Activated CD8-positive, alpha-beta T cell treated with anti-CD3 and anti-CD28 coated beads for 36 hours (primary cell): ENCODE data around the gene SELENOI. TPM values are rescaled to one million over a fixed set of nuclear protein-coding genes. Genes with fewer than 3 reads are reported as not detected.

ENCODE experiments used
- ATAC-seq: fragments of 200-7000 bp; cut with Tn5 transposase; one replicate; pipeline ENCODE4 v1.10.0; 2021; ENCODE audit warnings: mild to moderate bottlenecking, moderate library complexity
- CTCF ChIA-PET: fragments of 350-600 bp; sonication (Branson Sonifier 250); formaldehyde crosslinking; loops from one replicate; lab custom pipeline; 2021; ENCODE audit warnings: antibody characterized with exemption; lab: Charles Lee
- POLR2A ChIA-PET: fragments of 350-600 bp; sonication (Branson Sonifier 250); formaldehyde crosslinking; loops from one replicate; lab custom pipeline; 2021; ENCODE audit warnings: antibody characterized with exemption; lab: Charles Lee
- DNase-seq: peaks from one replicate; pipeline ENCODE4 v3.0.0-alpha.2; 2020
- H3K27ac Mint-ChIP-seq: one replicate; pipeline ENCODE4 v1.8.0; 2021; ENCODE audit warnings: mild to moderate bottlenecking, mixed read lengths
- H3K27me3 Mint-ChIP-seq: one replicate; pipeline ENCODE4 v1.8.0; 2021; ENCODE audit warnings: mixed read lengths
- H3K36me3 Mint-ChIP-seq: one replicate; pipeline ENCODE4 v1.8.0; 2021; ENCODE audit warnings: low read depth, mixed read lengths
- H3K4me1 Mint-ChIP-seq: one replicate; pipeline ENCODE4 v1.8.0; 2021; ENCODE audit warnings: low read depth, mixed read lengths
- H3K4me3 Mint-ChIP-seq: one replicate; pipeline ENCODE4 v1.8.0; 2021; ENCODE audit warnings: mild to moderate bottlenecking, moderate library complexity, mixed read lengths
- H3K9me3 Mint-ChIP-seq: one replicate; pipeline ENCODE4 v1.8.0; 2021; ENCODE audit warnings: mixed read lengths
- CTCF ChIP-seq: fragments of 200-600 bp; IDR thresholded peaks from one replicate; pipeline ENCODE4 v1.8.0; 2022; ENCODE audit warnings: antibody characterized with exemption, mild to moderate bottlenecking
- intact Hi-C: fragments of 100-400 bp; cut with micrococcal nuclease; formaldehyde crosslinking; loops from one replicate; pipeline ENCODE4 v1.10.0; 2022
- total RNA-seq, 2 experiments: library from RNA; stranded (reverse); gene quantifications; one replicate each; pipeline ENCODE4 v1.2.3, GENCODE V29; 2021

The SELENOI gene
- total RNA-seq, 2 experiments from 2014 or later = 38.9 to 39.1 TPM

GRCh38 chr2:26376799-26377198 lies 30.9 kb downstream of the SELENOI start:
- no peak for DNase-seq
- no peaks in the 10 kb centered on the region for H3K27me3 Mint-ChIP-seq
- peak overlapping the region; percentile 57 for H3K27ac Mint-ChIP-seq
- peaks cover 10% of the 10 kb centered on the region for H3K4me1 Mint-ChIP-seq
- ChIA-PET POLR2A (no interaction called here), CTCF (interaction anchor here (0.7 kb wide), 1 partner anchor 201 kb away, joined by 3 read pairs; no protein-coding TSS in a partner anchor)
- intact Hi-C loops = no loop called here
- ATAC-seq = no peak
- no peak overlapping the region for H3K4me3 Mint-ChIP-seq
- H3K36me3 Mint-ChIP-seq = peaks cover 54% of the 10 kb centered on the region
- no peaks in the 10 kb centered on the region for H3K9me3 Mint-ChIP-seq
- TF ChIP-seq CTCF = no peak

- no peak overlapping the region for H3K4me3 Mint-ChIP-seq
- TF ChIP-seq CTCF = no peak
- ATAC-seq (no peak), DNase-seq (no peak)
- peaks cover 49% of the 10 kb centered on the region for H3K36me3 Mint-ChIP-seq
- H3K9me3 Mint-ChIP-seq = no peaks in the 10 kb centered on the region
- intact Hi-C loops = no loop called here
- POLR2A ChIA-PET = no interaction called here
- H3K27me3 Mint-ChIP-seq = no peaks in the 10 kb centered on the region
- CTCF ChIA-PET = interaction anchor here (0.7 kb wide), 1 partner anchor 26 kb away, joined by 3 read pairs; no protein-coding TSS in a partner anchor
- H3K27ac Mint-ChIP-seq = no peak overlapping the region
- H3K4me1 Mint-ChIP-seq = peaks cover 7% of the 10 kb centered on the region
These were observed 34.3 kb downstream of the SELENOI start for GRCh38 chr2:26380281-26380680.

GRCh38 chr2:26382564-26382963 lies 36.6 kb downstream of the SELENOI start:
- peaks cover 44% of the 10 kb centered on the region for H3K36me3 Mint-ChIP-seq
- POLR2A ChIA-PET = interaction anchor here (1.2 to 2.0 kb wide), 2 partner anchors 36 to 139 kb away, joined by 3 to 6 read pairs; partner anchors contain the start of gene SELENOI
- H3K27ac Mint-ChIP-seq = no peak overlapping the region
- intact Hi-C loops = no loop called here
- TF ChIP-seq CTCF = no peak
- peaks cover 2% of the 10 kb centered on the region for H3K4me1 Mint-ChIP-seq
- no peak for DNase-seq
- CTCF ChIA-PET = interaction anchor here (1.4 kb wide), 2 partner anchors 35 to 87 kb away, joined by 3 read pairs; no protein-coding TSS in a partner anchor
- no peak for ATAC-seq
- no peak overlapping the region for H3K4me3 Mint-ChIP-seq
- no peaks in the 10 kb centered on the region for H3K9me3 Mint-ChIP-seq
- H3K27me3 Mint-ChIP-seq = no peaks in the 10 kb centered on the region

GRCh38 chr2:26384183-26384582 lies 38.2 kb downstream of the SELENOI start:
- Mint-ChIP-seq H3K27ac (no peak overlapping the region), H3K4me3 (no peak overlapping the region), H3K9me3 (no peaks in the 10 kb centered on the region), H3K27me3 (no peaks in the 10 kb centered on the region), H3K4me1 (no peaks in the 10 kb centered on the region), H3K36me3 (peaks cover 37% of the 10 kb centered on the region)
- no peak for DNase-seq
- ChIA-PET CTCF (interaction anchor here (1.1 to 1.3 kb wide), 2 partner anchors 9 to 11 kb away, joined by 3 to 4 read pairs; no protein-coding TSS in a partner anchor), POLR2A (no interaction called here)
- no peak for TF ChIP-seq CTCF
- no peak for ATAC-seq
- intact Hi-C loops = no loop called here

- H3K27me3 Mint-ChIP-seq = no peaks in the 10 kb centered on the region
- no peaks in the 10 kb centered on the region for H3K4me1 Mint-ChIP-seq
- H3K36me3 Mint-ChIP-seq = peaks cover 40% of the 10 kb centered on the region
- TF ChIP-seq CTCF = no peak
- POLR2A ChIA-PET = no interaction called here
- CTCF ChIA-PET = interaction anchor here (1.1 to 1.3 kb wide), 2 partner anchors 9 to 10 kb away, joined by 3 to 4 read pairs; no protein-coding TSS in a partner anchor
- no peak overlapping the region for H3K27ac Mint-ChIP-seq
- H3K9me3 Mint-ChIP-seq = no peaks in the 10 kb centered on the region
- ATAC-seq (no peak), DNase-seq (no peak)
- intact Hi-C loops = no loop called here
- H3K4me3 Mint-ChIP-seq = no peak overlapping the region
These were observed 38.7 kb downstream of the SELENOI start for GRCh38 chr2:26384597-26384996.
